NOMO-1 treated with DMSO at 0.1 percent for 48 hours (cell line): Measurements from ENCODE around the gene PELI2.

Source experiments
- DNase-seq: peaks from one replicate; lab custom pipeline; 2025; ENCODE audit not compliant: unreplicated experiment; lab: John Stamatoyannopoulos, UW

The PELI2 gene

DNA sequence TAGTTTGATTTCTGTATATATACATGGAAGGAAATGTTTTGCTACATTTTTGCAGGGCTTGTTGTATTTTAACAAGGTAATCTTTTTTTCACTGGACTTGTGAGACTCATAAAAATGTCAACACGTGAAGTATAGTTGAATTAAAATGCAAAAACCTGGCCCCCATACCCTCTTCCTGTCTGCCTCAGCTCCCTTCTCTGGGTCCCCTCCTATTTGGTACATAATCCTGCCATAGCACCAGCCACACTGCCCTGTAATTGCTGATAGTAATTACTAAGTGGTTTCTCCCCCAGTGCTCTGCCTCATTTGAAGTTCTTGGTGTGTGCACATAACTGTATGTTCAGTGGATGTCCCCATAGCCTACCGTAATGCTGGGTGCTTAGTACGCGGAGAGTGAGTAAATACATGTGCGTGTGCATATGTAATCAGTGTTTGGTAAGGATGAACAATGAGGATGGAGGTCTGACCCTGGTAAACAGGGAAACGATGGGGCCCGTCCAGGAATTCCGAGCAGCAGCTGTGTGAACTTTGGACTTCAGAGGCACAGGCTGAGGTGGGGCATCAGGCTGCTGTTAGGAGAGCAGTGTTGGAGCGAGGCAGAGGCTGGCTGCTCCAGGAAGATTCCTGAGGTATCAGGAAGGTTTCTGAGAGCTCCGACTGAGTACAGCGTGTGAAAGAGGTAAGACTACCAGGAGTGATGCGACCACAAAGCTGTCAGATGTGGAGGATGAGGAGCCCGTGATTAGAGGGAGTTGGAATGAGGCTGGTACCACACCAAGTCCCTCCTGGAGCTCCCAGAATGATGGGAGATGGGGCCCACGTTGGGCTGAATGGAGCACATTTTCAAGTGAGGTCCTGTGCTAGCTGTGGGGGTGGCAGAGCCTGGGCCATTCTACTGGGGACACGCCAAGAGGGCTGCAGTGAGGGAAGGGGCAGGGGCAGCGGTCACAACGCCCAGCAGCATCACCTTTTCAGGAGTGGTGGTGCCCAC, 106.8 kb downstream of the PELI2 start:
- DNase-seq = no peak

DNA sequence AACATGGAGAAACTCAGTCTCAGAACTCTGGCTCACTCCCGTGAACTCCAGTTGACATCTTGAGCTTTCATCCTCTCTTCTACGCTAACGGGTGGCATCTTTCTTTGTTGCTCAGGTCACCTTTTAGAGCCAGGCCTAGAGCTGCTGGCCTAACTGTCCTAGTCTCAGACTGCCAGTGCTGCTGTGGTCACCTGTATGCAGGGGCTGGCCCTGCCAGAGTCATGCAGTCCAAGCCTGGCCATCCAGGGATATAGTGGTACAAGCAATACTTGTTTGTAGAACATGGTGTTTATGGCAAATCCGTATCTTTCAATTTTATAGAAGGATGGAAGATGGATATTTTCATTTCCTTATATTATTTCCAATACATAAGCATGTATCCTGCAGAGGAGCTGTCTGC, 117.2 kb downstream of the PELI2 start:
- DNase-seq = no peak

- DNase-seq = peak; percentile 74
Observed at GRCh38 chr14:56237398-56237797, 119.2 kb downstream of the PELI2 start.

- no peak for DNase-seq
Observed at GRCh38 chr14:56241461-56241860, 123.2 kb downstream of the PELI2 start.

GRCh38 chr14:56243110-56243509, 124.9 kb downstream of the PELI2 start:
- no peak for DNase-seq

DNA sequence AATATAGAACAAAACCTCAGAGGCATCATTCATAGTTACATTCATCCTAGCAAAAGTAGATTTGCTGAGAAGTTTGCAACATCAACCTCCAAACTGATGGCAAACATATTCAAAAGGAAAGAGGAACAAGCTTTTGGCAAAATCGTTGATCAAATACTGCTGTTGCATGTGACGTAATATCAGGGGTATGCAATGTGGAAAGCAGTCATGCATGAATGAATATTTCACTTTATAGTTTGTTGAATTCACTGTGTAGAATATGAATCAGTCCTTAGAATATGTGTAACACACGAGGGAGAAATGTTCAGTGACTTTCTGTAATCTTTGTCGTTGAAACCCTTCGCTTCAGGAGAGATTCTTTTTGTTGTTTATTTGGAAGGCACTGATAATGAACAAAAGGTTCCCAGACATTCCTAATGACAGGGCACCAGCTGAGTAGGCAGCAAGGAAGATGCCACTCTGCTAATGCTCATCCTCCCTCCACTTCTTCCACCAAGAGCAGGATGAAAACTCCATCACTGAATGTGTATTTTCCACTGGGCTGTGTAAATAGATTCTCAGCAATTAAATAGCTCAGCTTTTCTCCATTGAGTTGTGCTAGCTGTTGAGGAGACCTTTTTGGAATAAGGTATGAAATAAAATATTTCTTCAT, 126.1 kb downstream of the PELI2 start:
- peak; percentile 90 for DNase-seq

GRCh38 chr14:56247495-56248200, 129.4 kb downstream of the PELI2 start:
- no peak for DNase-seq

GRCh38 chr14:56248442-56248841, 130.2 kb downstream of the PELI2 start:
- DNase-seq = no peak

DNA sequence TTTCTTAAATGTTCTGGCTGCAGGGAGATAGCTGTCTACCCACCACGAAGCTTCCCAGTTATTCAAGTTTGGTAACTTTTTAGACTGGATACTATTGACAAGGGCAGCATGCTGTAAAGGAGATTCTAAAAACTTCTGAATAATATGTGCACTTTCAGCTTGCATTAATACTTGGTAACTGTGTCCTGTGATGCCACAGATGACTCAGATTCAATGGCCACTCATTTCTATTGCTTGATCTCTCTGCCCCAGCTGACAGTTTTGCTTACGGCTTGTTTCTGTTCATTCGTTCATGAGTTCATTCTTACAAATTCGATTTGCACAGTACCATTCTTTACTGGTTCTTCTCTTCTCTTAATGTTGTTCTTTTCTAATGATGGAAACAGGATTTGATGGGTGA, 142.8 kb downstream of the PELI2 start:
- no peak for DNase-seq

DNA sequence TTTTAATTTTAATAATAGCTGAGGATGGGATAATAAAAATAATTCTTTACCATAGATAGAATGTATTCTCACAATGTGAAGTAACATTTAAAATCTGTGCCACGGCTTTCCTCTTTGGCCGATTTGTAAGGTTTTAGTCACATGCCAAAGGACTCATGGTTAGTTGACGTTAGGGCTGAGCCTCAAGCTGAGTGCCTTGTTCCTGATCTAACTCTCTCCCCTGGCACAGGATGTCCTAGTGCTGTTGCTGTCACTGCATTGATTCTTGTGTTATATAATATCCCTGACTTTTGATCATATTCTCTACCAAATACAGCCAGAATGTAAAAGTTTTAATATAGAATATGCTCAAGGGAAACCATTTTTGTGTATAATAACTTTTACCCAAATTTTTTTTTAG, 144.3 kb downstream of the PELI2 start:
- DNase-seq = no peak

DNA sequence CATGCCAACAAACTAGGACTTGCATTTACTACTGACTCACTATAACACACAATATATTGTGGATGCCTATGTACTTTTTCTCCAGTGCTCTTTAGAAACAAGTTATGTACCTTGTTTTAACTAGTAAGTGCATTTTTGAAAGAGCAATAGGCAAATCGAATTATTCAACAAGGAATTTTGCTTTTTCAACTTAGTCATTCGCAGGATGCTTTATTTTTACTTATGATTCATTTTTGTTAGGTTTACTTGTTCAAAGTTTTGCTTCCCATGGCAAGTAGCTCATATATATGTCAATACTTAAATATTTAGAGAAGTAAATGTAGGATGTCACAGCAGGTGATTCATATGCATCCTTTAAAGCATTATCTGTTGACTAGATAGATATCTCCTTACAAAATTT, 149.8 kb downstream of the PELI2 start:
- no peak for DNase-seq

DNA sequence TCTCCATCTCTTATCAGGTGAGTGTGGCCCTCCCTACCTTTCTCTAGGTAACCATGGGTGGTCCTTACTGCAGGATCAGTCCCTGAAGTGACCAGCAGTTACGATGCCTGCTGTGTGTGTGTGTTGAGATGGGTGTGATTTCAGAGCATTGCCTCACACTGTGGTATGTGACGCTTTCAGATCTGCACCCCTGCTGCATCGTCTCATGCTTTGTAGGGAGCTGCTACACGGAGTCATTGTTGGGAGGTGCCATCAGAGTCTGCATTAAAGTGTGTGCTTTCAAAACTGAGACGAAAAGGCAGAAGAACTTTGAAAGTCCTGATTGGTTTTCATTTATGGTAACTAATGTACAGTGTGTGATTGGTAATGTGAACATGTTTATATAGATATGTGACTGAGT, 150.5 kb downstream of the PELI2 start:
- no peak for DNase-seq

DNA sequence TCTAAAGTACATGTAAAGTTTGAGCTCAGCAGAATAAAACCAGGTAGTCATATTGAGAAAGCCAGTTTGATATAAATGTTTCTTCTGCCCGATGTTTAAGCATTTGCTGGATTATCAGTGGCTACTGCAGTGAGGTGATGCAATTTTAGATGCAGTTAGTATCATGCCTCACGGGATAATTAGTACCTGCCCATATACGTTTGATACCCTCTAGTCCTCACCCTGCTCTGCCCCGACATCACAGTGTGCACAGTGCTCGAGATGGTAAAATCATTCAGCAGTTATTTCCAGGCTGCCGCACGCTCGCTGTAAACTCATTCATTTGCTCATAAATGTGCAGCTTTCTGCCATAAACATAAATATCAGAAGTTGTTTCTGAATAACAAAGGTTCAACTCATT, 152.7 kb downstream of the PELI2 start:
- no peak for DNase-seq

GRCh38 chr14:56271970-56272369, 153.8 kb downstream of the PELI2 start:
- no peak for DNase-seq

GRCh38 chr14:56273155-56273554, 154.9 kb downstream of the PELI2 start:
- no peak for DNase-seq

GRCh38 chr14:56273951-56274350, 155.7 kb downstream of the PELI2 start:
- no peak for DNase-seq

GRCh38 chr14:56274556-56274955, 156.3 kb downstream of the PELI2 start:
- DNase-seq = no peak

DNA sequence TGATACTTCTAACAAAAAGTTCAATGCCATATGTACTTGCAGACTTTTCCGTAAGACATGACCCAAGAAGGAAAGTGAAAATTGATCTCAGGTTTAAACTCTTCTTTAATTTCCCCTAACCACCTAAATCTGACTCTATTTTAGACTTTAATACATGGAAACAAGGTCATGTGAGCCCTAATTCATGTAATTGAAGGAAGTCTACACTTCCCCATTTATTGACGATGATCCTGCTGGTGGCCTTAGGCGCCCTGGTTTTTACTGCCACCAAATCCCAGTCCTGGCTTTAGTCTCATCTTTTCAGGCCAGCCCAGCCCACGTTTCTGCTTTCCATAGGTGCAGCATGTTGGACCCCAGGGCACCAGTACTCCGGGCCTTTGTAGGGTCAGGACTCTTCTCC, 157.9 kb downstream of the PELI2 start:
- DNase-seq = peak; percentile 17

DNA sequence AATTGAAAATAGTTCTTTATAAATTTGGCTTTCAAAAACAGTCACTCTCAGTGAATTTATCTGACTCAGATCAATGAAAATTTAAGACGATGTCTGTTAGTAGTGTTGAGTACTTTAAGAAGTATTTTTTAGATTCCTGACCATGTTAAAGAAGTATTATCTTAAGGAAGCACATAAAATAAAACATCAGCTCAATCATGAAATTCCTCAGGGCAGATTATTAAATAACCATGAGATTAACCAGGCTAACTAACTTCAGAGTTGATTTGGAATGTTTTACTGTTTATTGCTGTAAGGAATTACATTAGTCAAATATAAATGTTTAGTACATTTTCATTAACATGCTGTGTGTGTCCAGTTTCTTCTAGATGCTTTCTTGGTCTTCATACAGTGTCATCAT, 160.2 kb downstream of the PELI2 start:
- DNase-seq = no peak

GRCh38 chr14:56280843-56281242, 162.6 kb downstream of the PELI2 start:
- no peak for DNase-seq

GRCh38 chr14:56282179-56282578, 164.0 kb downstream of the PELI2 start:
- no peak for DNase-seq

DNA sequence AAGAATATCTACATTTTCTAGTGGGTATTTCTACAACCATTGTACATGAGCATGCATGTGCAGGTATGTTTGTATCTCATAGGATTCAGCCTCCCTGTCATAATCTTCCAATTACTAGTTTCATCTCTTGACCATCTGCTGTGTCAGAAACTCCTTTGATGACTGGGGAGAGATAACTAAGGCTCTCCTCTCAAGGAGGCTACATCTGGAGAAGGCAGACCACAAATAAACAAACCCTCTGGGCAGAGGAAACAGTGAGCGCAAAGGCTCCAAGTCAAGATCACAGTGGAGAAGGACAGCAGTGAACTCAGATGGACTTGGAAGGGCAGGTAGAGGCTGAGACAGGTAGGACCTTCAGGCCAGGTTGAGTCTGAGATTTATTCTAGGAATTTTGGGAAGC, 166.4 kb downstream of the PELI2 start:
- no peak for DNase-seq
